ENCODE results near the gene SNORC. TPM values are rescaled to one million over a fixed set of nuclear protein-coding genes. Genes with fewer than 3 reads are reported as not detected.

The SNORC gene
- polyA plus RNA-seq, 1 donor (not counting 4 experiments of a cell fraction or from before 2014, with no cell fraction given): 0.66 TPM

DNA sequence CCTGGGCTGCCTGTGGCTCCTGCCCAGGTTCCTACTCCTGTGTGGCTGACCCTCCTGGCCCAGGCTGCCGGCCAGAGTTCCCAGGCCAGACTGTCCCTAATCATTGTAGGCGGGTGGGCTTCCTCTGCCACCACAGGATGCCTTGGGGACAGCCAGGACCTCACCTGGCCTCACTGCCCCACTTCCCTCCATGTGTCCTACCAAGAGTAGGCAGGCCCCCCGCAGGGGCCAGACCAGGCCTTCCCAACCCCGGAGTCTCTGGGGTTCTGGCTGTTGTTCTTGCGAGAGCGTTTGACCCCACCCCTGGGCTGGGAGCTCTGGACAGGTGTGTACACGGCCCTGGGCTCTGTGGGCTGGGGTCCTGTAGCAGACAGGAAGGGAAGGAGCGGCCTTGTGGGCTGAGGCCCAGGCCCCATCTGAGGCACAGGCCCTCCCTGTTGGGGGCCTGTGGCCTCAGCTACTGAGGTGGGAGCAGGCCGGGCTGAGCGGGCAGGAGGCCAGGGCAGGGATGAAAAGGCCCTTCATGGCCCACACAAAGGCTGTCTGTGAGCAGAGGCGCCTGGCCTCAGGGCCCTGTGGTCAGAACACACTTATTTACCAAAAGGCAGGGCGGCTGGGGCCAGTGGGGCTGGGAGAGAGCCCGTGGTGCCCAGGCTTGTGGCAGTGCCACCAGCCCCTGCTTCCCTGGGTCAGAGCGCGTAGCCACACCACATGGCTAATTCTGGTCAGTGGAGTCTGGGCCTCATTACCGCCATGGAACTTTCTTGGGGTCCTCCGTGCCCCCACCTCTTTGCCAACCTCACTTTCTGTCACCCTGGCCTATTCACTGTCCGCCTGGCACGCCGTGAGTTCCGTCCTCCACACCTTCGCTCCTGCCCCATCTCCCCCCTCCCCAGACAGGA, 2.0 kb downstream of the SNORC start:
- H3K27me3 ChIP-seq (ENCODE audit: control insufficient read depth, extremely low read depth, insufficient read depth, low read length): no peaks in the 10 kb centered on the region
- H3K79me2 ChIP-seq (ENCODE audit: control insufficient read depth, insufficient read depth, low read length): no peaks in the 10 kb centered on the region
- H3K9me1 ChIP-seq (ENCODE audit: control insufficient read depth, extremely low read depth, insufficient read depth, low read length): no peaks in the 10 kb centered on the region
- no peak overlapping the region for H3K4me2 ChIP-seq (ENCODE audit: control insufficient read depth, extremely low read depth, insufficient read depth, low read depth, low read length)
- H3K27ac ChIP-seq (ENCODE audit: control insufficient read depth, insufficient read depth, low read length): no peak overlapping the region
- H3K4me1 ChIP-seq (ENCODE audit: control insufficient read depth, extremely low read depth, insufficient read depth, low read length): no peaks in the 10 kb centered on the region
- no peak overlapping the region for H3K4me3 ChIP-seq (ENCODE audit: control insufficient read depth in 2 of 3, extremely low read depth in 1 of 3, insufficient read depth in 2 of 3, low read depth in 1 of 3, low read length in 3 of 3)
- no peak overlapping the region for H3K9ac ChIP-seq (ENCODE audit: control insufficient read depth, extremely low read depth, insufficient read depth, low read length)
- H4K20me1 ChIP-seq (ENCODE audit: control insufficient read depth, extremely low read depth, insufficient read depth, low read length): no peaks in the 10 kb centered on the region
- dilution Hi-C loops (cut with MboI; ENCODE audit: extremely low pct_ligation_motif_present, low sequenced_read_pairs): loop anchor here (25.0 kb wide), 1 partner anchor 365 kb away; no protein-coding TSS in a partner anchor
- FAIRE-seq (no peak), DNase-seq (ENCODE audit: low read depth, low spot score) (no peak)
- peaks cover 0 to 1% of the 10 kb centered on the region in 2 experiments for H3K36me3 ChIP-seq (ENCODE audit: control insufficient read depth in 2 of 2, extremely low read depth in 1 of 2, insufficient read depth in 2 of 2, low read length in 2 of 2)
- no peak overlapping the region for H2AFZ ChIP-seq (ENCODE audit: control insufficient read depth, low read length)
- no peaks in the 10 kb centered on the region for H3K9me3 ChIP-seq (ENCODE audit: control insufficient read depth, low read depth, low read length)
- TF ChIP-seq CTCF (optimal IDR thresholded peaks at IDR 0.05 in 1 of 3, IDR thresholded peaks at IDR 0.05 in 1 of 3, conservative IDR thresholded peaks at IDR 0.05 in 1 of 3; ENCODE audit: extremely low read depth in 1 of 3, insufficient read depth in 2 of 3, low read length in 3 of 3) (no peak), EZH2 (IDR thresholded peaks at IDR 0.05; ENCODE audit: low read length) (no peak)

GRCh38 chr2:232872826-232873225, 2.8 kb downstream of the SNORC start:
- no peaks in the 10 kb centered on the region for H3K4me1 ChIP-seq (ENCODE audit: control insufficient read depth, extremely low read depth, insufficient read depth, low read length)
- H3K27ac ChIP-seq (ENCODE audit: control insufficient read depth, insufficient read depth, low read length): no peak overlapping the region
- H3K9me3 ChIP-seq (ENCODE audit: control insufficient read depth, low read depth, low read length): no peaks in the 10 kb centered on the region
- H3K9ac ChIP-seq (ENCODE audit: control insufficient read depth, extremely low read depth, insufficient read depth, low read length): no peak overlapping the region
- H3K36me3 ChIP-seq (ENCODE audit: control insufficient read depth in 2 of 2, extremely low read depth in 1 of 2, insufficient read depth in 2 of 2, low read length in 2 of 2): peaks cover 0 to 1% of the 10 kb centered on the region in 2 experiments
- DNase-seq (ENCODE audit: low read depth, low spot score) (no peak), FAIRE-seq (no peak)
- H3K4me2 ChIP-seq (ENCODE audit: control insufficient read depth, extremely low read depth, insufficient read depth, low read depth, low read length): no peak overlapping the region
- no peaks in the 10 kb centered on the region for H4K20me1 ChIP-seq (ENCODE audit: control insufficient read depth, extremely low read depth, insufficient read depth, low read length)
- H3K79me2 ChIP-seq (ENCODE audit: control insufficient read depth, insufficient read depth, low read length): no peaks in the 10 kb centered on the region
- TF ChIP-seq EZH2 (IDR thresholded peaks at IDR 0.05; ENCODE audit: low read length) (no peak), CTCF (optimal IDR thresholded peaks at IDR 0.05 in 1 of 3, IDR thresholded peaks at IDR 0.05 in 1 of 3, conservative IDR thresholded peaks at IDR 0.05 in 1 of 3; ENCODE audit: extremely low read depth in 1 of 3, insufficient read depth in 2 of 3, low read length in 3 of 3) (no peak)
- dilution Hi-C loops (cut with MboI; ENCODE audit: extremely low pct_ligation_motif_present, low sequenced_read_pairs): loop anchor here (25.0 kb wide), 1 partner anchor 364 kb away; no protein-coding TSS in a partner anchor
- no peaks in the 10 kb centered on the region for H3K9me1 ChIP-seq (ENCODE audit: control insufficient read depth, extremely low read depth, insufficient read depth, low read length)
- H3K27me3 ChIP-seq (ENCODE audit: control insufficient read depth, extremely low read depth, insufficient read depth, low read length): no peaks in the 10 kb centered on the region
- H3K4me3 ChIP-seq (ENCODE audit: control insufficient read depth in 2 of 3, extremely low read depth in 1 of 3, insufficient read depth in 2 of 3, low read depth in 1 of 3, low read length in 3 of 3): no peak overlapping the region
- H2AFZ ChIP-seq (ENCODE audit: control insufficient read depth, low read length): no peak overlapping the region
